Activated CD8-positive, alpha-beta T cell treated with anti-CD3 and anti-CD28 coated beads, Interleukin-2, amount 10 ng/mL, durations not matched to agents 7 days and 5 days (primary cell): Measurements from ENCODE around the gene TDRD9. TPM values are rescaled to one million over a fixed set of nuclear protein-coding genes. Genes with fewer than 3 reads are reported as not detected.
"Not testable (repeated sequence)": the region's sequence is repeated elsewhere in the genome, so short reads cannot be mapped to it uniquely, and the experiment has no call there.

Experiments used
- ATAC-seq: fragments of 150-1000 bp; cut with Tn5 transposase; one replicate; pipeline ENCODE4 v1.10.0; 2021; ENCODE audit warnings: moderate library complexity
- CTCF ChIA-PET: fragments of 350-600 bp; sonication (Branson Sonifier 250); formaldehyde crosslinking; loops from one replicate; lab custom pipeline; 2021; ENCODE audit warnings: antibody characterized with exemption; lab: Charles Lee
- POLR2A ChIA-PET: fragments of 350-600 bp; sonication (Branson Sonifier 250); formaldehyde crosslinking; loops from one replicate; lab custom pipeline; 2021; ENCODE audit warnings: antibody characterized with exemption; lab: Charles Lee
- DNase-seq: peaks from one replicate; pipeline ENCODE4 v3.0.0-alpha.2; 2020
- H3K27ac Mint-ChIP-seq: one replicate; pipeline ENCODE4 v1.8.0; 2021; ENCODE audit warnings: mild to moderate bottlenecking, mixed read lengths
- H3K27me3 Mint-ChIP-seq: one replicate; pipeline ENCODE4 v1.8.0; 2021; ENCODE audit warnings: low read depth, mixed read lengths
- H3K36me3 Mint-ChIP-seq: one replicate; pipeline ENCODE4 v1.8.0; 2021; ENCODE audit warnings: low read depth, mixed read lengths
- H3K4me1 Mint-ChIP-seq: one replicate; pipeline ENCODE4 v1.8.0; 2021; ENCODE audit warnings: low read depth, mixed read lengths
- H3K4me3 Mint-ChIP-seq: one replicate; pipeline ENCODE4 v1.8.0; 2021; ENCODE audit warnings: mild to moderate bottlenecking, mixed read lengths
- H3K9me3 Mint-ChIP-seq: one replicate; pipeline ENCODE4 v1.8.0; 2022; ENCODE audit warnings: mixed read lengths; ENCODE audit not compliant: insufficient read depth
- total RNA-seq, 2 experiments: library from RNA; stranded (reverse); gene quantifications; one replicate each; pipeline ENCODE4 v1.2.3, GENCODE V29; 2021

Gene TDRD9
- total RNA-seq, 2 experiments from 2014 or later: 1.3 to 2.7 TPM

GRCh38 chr14:103966631-103967030 is 38.4 kb downstream of the TDRD9 start:
- no peak overlapping the region for H3K4me3 Mint-ChIP-seq
- H3K27ac Mint-ChIP-seq: no peak overlapping the region
- no peaks in the 10 kb centered on the region for H3K4me1 Mint-ChIP-seq
- no peak for ATAC-seq
- no peaks in the 10 kb centered on the region for H3K9me3 Mint-ChIP-seq
- no peaks in the 10 kb centered on the region for H3K36me3 Mint-ChIP-seq
- DNase-seq: no peak
- ChIA-PET CTCF (no interaction called here), POLR2A (no interaction called here)
- peaks cover 4% of the 10 kb centered on the region for H3K27me3 Mint-ChIP-seq

- no peaks in the 10 kb centered on the region for H3K36me3 Mint-ChIP-seq
- H3K9me3 Mint-ChIP-seq: no peaks in the 10 kb centered on the region
- ATAC-seq (no peak), DNase-seq (no peak)
- peaks cover 2% of the 10 kb centered on the region for H3K27me3 Mint-ChIP-seq
- H3K4me1 Mint-ChIP-seq: no peaks in the 10 kb centered on the region
- H3K27ac Mint-ChIP-seq: no peak overlapping the region
- CTCF ChIA-PET: no interaction called here
- POLR2A ChIA-PET: no interaction called here
- H3K4me3 Mint-ChIP-seq: no peak overlapping the region
Observed at GRCh38 chr14:103969961-103970360, 41.7 kb downstream of the TDRD9 start.

GRCh38 chr14:103973354-103973753 is 45.1 kb downstream of the TDRD9 start:
- ChIA-PET POLR2A (no interaction called here), CTCF (no interaction called here)
- Mint-ChIP-seq H3K9me3 (no peaks in the 10 kb centered on the region), H3K4me1 (no peaks in the 10 kb centered on the region), H3K4me3 (no peak overlapping the region), H3K27me3 (no peaks in the 10 kb centered on the region), H3K27ac (no peak overlapping the region), H3K36me3 (no peaks in the 10 kb centered on the region)
- no peak for DNase-seq
- ATAC-seq: no peak

DNA sequence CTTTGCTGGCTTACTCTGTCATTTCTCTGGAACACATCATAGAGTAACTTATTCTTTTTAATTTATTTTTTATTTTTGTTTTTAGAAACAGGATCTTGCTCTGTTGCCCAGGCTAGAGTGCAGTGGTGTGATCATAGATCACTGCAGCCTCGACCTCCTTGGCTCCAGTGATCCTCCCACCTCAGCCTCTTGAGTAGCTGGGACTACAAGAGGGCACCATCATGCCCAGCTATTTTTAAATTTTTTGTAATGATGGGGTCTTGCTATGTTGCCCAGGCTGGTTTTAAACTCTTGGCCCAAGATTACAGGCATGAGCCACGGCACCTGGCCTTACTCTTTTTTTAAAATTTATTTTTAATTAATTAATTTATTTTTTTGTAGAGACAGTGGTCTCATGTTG is 46.3 kb downstream of the TDRD9 start:
- H3K27ac Mint-ChIP-seq: no peak overlapping the region
- ChIA-PET POLR2A (no interaction called here), CTCF (no interaction called here)
- no peaks in the 10 kb centered on the region for H3K4me1 Mint-ChIP-seq
- H3K27me3 Mint-ChIP-seq: no peaks in the 10 kb centered on the region
- H3K36me3 Mint-ChIP-seq: no peaks in the 10 kb centered on the region
- DNase-seq (no peak), ATAC-seq (no peak)
- H3K4me3 Mint-ChIP-seq: no peak overlapping the region
- no peaks in the 10 kb centered on the region for H3K9me3 Mint-ChIP-seq

DNA sequence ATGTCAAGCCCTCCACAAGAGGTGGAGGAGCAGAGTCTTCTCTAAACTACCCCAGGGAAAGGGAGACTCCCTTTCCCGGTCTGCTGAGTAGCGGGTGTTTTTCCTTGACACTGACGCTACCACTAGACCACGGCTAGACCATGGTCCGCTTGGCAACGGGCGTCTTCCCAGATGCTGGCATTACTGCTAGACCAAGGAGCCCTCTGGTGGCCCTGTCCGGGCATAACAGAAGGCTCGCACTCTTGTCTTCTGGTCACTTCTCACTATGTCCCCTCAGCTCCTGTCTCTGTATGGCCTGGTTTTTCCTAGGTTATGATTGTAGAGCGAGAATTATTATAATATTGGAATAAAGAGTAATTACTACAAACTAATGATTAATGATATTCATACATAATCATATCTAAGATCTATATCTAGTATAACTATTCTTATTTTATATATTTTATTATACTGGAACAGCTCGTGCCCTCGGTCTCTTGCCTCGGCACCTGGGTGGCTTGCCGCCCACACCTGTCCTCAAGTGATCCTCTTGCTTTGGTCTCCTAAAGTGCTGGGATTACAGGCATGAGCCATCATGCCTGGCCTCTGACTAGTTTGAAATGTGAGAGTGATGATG is 52.5 kb downstream of the TDRD9 start:
- H3K9me3 Mint-ChIP-seq, H3K27ac Mint-ChIP-seq, H3K36me3 Mint-ChIP-seq, H3K4me3 Mint-ChIP-seq, POLR2A ChIA-PET, ATAC-seq, H3K4me1 Mint-ChIP-seq: not testable (repeated sequence)
- CTCF ChIA-PET: interaction anchor here (1.6 to 3.3 kb wide), 3 partner anchors 75 to 172 kb away, joined by 6 to 15 read pairs (median 8); no protein-coding TSS in a partner anchor
- peak; percentile 23 for DNase-seq
- peaks cover 10% of the 10 kb centered on the region for H3K27me3 Mint-ChIP-seq

DNA sequence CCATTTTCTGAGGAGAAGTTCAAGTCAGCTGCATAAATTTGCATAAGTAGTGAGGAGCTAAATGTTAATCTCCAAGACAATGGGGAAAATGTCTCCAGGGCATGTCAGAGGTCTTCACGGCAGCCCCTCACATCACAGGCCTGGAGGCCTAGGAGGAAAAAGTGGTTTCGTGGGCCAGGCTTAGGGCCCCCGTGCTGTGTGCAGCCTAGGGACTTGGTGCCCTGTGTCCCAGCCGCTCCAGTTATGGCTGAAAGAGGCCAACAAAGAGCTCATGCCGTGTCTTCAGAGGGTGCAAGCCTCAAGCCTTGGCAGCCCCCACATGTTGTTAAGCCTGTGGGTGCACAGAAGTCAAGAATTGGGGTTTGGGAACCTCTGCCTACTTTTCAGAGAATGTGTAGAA is 55.9 kb downstream of the TDRD9 start:
- Mint-ChIP-seq H3K36me3 (no peaks in the 10 kb centered on the region), H3K27ac (no peak overlapping the region), H3K4me3 (no peak overlapping the region), H3K9me3 (peaks cover 8% of the 10 kb centered on the region), H3K27me3 (peaks cover 22% of the 10 kb centered on the region), H3K4me1 (no peaks in the 10 kb centered on the region)
- POLR2A ChIA-PET: no interaction called here
- no peak for ATAC-seq
- DNase-seq: no peak
- CTCF ChIA-PET: no interaction called here

GRCh38 chr14:103989034-103989433 is 60.8 kb downstream of the TDRD9 start:
- ChIA-PET CTCF (no interaction called here), POLR2A (no interaction called here)
- DNase-seq (no peak), ATAC-seq (no peak)
- no peak overlapping the region for H3K4me3 Mint-ChIP-seq
- no peak overlapping the region for H3K27ac Mint-ChIP-seq
- H3K9me3 Mint-ChIP-seq: peaks cover 12% of the 10 kb centered on the region
- H3K4me1 Mint-ChIP-seq: no peaks in the 10 kb centered on the region
- peaks cover 23% of the 10 kb centered on the region for H3K27me3 Mint-ChIP-seq
- H3K36me3 Mint-ChIP-seq: no peaks in the 10 kb centered on the region

GRCh38 chr14:103989964-103990363 is 61.7 kb downstream of the TDRD9 start:
- peaks cover 12% of the 10 kb centered on the region for H3K9me3 Mint-ChIP-seq
- POLR2A ChIA-PET: no interaction called here
- peaks cover 23% of the 10 kb centered on the region for H3K27me3 Mint-ChIP-seq
- H3K27ac Mint-ChIP-seq: no peak overlapping the region
- H3K4me3 Mint-ChIP-seq: no peak overlapping the region
- ATAC-seq (no peak), DNase-seq (no peak)
- CTCF ChIA-PET: no interaction called here
- no peaks in the 10 kb centered on the region for H3K4me1 Mint-ChIP-seq
- no peaks in the 10 kb centered on the region for H3K36me3 Mint-ChIP-seq

- CTCF ChIA-PET: no interaction called here
- DNase-seq: no peak
- no peak overlapping the region for H3K4me3 Mint-ChIP-seq
- H3K36me3 Mint-ChIP-seq: no peaks in the 10 kb centered on the region
- H3K27ac Mint-ChIP-seq: no peak overlapping the region
- POLR2A ChIA-PET: no interaction called here
- H3K4me1 Mint-ChIP-seq: no peaks in the 10 kb centered on the region
- H3K9me3 Mint-ChIP-seq: peaks cover under 1% of the 10 kb centered on the region
- peaks cover 3% of the 10 kb centered on the region for H3K27me3 Mint-ChIP-seq
- ATAC-seq: no peak
Observed at GRCh38 chr14:103994535-103995184, 66.4 kb downstream of the TDRD9 start.

DNA sequence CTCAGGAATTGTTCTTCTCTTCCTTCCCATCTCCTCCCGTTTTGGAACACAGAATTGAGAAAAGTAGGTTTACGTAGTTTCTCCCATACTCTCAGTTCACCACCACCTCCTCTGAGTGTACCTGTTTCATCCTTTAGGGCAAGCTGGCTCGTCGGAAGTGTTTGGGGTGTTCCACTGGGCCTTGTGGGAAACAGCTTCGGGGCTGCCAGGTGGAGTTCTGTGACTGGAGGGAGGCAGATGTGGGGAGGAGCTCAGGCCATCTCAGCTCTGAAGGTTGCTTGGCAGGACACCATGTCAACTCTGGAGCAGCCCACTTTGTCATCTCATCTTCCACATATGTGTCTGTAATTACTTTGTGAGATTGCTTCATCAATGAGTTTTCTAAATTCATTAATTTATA is 67.6 kb downstream of the TDRD9 start:
- Mint-ChIP-seq H3K27ac (no peak overlapping the region), H3K36me3 (no peaks in the 10 kb centered on the region), H3K27me3 (peaks cover 5% of the 10 kb centered on the region), H3K4me3 (no peak overlapping the region), H3K9me3 (no peaks in the 10 kb centered on the region), H3K4me1 (no peaks in the 10 kb centered on the region)
- DNase-seq (no peak), ATAC-seq (no peak)
- CTCF ChIA-PET: interaction anchor here (1.3 kb wide), 1 partner anchor 187 kb away, joined by 5 read pairs; no protein-coding TSS in a partner anchor
- POLR2A ChIA-PET: no interaction called here

GRCh38 chr14:103997391-103997790 is 69.1 kb downstream of the TDRD9 start:
- Mint-ChIP-seq H3K4me3 (no peak overlapping the region), H3K27me3 (peaks cover 7% of the 10 kb centered on the region), H3K9me3 (no peaks in the 10 kb centered on the region), H3K4me1 (no peaks in the 10 kb centered on the region), H3K36me3 (no peaks in the 10 kb centered on the region), H3K27ac (no peak overlapping the region)
- CTCF ChIA-PET: no interaction called here
- DNase-seq (no peak), ATAC-seq (no peak)
- POLR2A ChIA-PET: no interaction called here

DNA sequence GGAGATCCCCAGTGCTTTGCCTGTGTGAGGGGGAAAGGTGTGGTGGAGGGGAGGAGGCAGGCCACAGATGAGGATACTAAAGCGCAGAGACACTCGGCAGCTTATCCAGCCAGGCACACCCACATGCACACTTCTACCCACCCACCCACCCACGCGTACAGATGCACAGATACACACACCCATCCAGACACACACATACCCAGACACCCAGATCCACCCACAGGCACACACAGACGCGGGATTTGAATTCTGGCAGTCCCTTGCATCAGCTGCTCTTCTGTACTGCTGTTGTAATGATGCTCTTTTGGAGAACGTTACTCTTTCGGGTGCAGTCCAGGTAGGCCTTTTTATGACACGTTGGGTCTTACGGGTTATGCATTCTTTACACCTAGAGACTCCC is 69.8 kb downstream of the TDRD9 start:
- H3K4me1 Mint-ChIP-seq: no peaks in the 10 kb centered on the region
- H3K9me3 Mint-ChIP-seq: no peaks in the 10 kb centered on the region
- DNase-seq (no peak), ATAC-seq (no peak)
- no peak overlapping the region for H3K4me3 Mint-ChIP-seq
- H3K36me3 Mint-ChIP-seq: no peaks in the 10 kb centered on the region
- ChIA-PET POLR2A (no interaction called here), CTCF (interaction anchor here (0.8 kb wide), 1 partner anchor 80 kb away, joined by 3 read pairs; no protein-coding TSS in a partner anchor)
- H3K27me3 Mint-ChIP-seq: peaks cover 8% of the 10 kb centered on the region
- H3K27ac Mint-ChIP-seq: no peak overlapping the region
